ENCODE data around the gene SORBS2. TPM values are rescaled to one million over a fixed set of nuclear protein-coding genes. Genes with fewer than 3 reads are reported as not detected.

Gene SORBS2
- total RNA-seq, 1 experiment from 2014 or later, result 8.4 TPM

- Histone ChIP-seq H3K27me3 (ENCODE audit: control insufficient read depth, insufficient read depth, low read length) (no peaks in the 10 kb centered on the region), H3K27ac (ENCODE audit: low read length) (peak overlapping the region; percentile 70), H3K4me3 (ENCODE audit: low read depth in 2 of 2, low read length in 2 of 2) (peak overlapping the region; percentile 27 to 56), H3K4me1 (ENCODE audit: control insufficient read depth, insufficient read depth, low read length) (no peaks in the 10 kb centered on the region; the same call in 1 of the 2 replicates), H3K9me3 (ENCODE audit: control insufficient read depth, insufficient read depth, low read depth, low read length) (no peaks in the 10 kb centered on the region), H3K36me3 (ENCODE audit: control insufficient read depth, insufficient read depth, low read length) (no peaks in the 10 kb centered on the region)
- DNase-seq (ENCODE audit: low read depth, low spot score) (no peak), ATAC-seq (peak; percentile 64)
- ChIA-PET CTCF (no interaction called here), POLR2A (no interaction called here)
- BruUV-seq (replicated peaks), result no TSS peak
- TF ChIP-seq SIN3A (IDR thresholded peaks at IDR 0.05; ENCODE audit: borderline replicate concordance, insufficient read depth, low read depth, low read length) (no peak), POLR2AphosphoS5 (IDR thresholded peaks at IDR 0.05; ENCODE audit: low read depth, low read length) (no peak), REST (IDR thresholded peaks at IDR 0.05; ENCODE audit: insufficient read depth in 1 of 2, low read depth in 2 of 2, low read length in 1 of 2) (no peak), CTCF (IDR thresholded peaks at IDR 0.05) (no peak), TCF7L2 (IDR thresholded peaks at IDR 0.05; ENCODE audit: low read depth, low read length) (no peak)
- intact Hi-C loops (cut with micrococcal nuclease; ENCODE audit: unreplicated experiment), result no loop called here
- in situ Hi-C loops (cut with HindIII; ENCODE audit: low pct_unique_long_range_greater_than_20kb, low sequenced_read_pairs), result no loop called here
Measured at GRCh38 chr4:185810746-185811508, 1.1 kb downstream of the SORBS2 start.

DNA sequence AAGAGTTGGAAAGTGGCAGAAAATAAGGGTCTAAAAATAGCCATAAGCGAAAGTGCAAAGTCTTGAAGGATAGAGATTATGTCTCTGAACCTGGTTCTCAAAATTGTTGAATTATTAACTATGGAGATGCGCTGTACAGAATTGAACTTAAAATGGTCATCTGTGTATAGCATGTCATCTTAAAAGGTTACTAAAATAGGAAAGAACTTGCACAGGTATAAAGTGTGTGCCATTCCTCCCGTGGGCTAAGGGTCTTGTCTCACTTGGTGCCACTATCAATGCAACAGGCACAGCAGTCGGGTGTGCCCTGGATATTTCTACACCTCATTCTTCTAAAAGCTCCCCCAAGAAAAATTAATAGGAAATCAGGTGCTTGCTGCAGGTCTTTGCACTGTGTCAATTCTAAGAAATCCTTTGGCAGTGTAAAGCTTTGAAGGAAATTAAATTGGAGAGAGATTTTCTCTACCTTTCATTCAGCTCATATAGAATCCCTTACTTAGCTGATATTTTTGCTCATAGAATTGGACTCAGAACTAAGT lies 2.4 kb downstream of the SORBS2 start:
- no peak for TF ChIP-seq SIN3A (IDR thresholded peaks at IDR 0.05; ENCODE audit: borderline replicate concordance, insufficient read depth, low read depth, low read length)
- TF ChIP-seq TCF7L2 (IDR thresholded peaks at IDR 0.05; ENCODE audit: low read depth, low read length), result no peak
- no peak for TF ChIP-seq POLR2AphosphoS5 (IDR thresholded peaks at IDR 0.05; ENCODE audit: low read depth, low read length)
- TF ChIP-seq REST (IDR thresholded peaks at IDR 0.05; ENCODE audit: insufficient read depth in 1 of 2, low read depth in 2 of 2, low read length in 1 of 2), result no peak
- TF ChIP-seq CTCF (IDR thresholded peaks at IDR 0.05), result no peak
- CTCF ChIA-PET, result no interaction called here
- POLR2A ChIA-PET, result no interaction called here
- ATAC-seq, result no peak
- Histone ChIP-seq H3K4me1 (ENCODE audit: control insufficient read depth, insufficient read depth, low read length) (no peaks in the 10 kb centered on the region; the same call in 1 of the 2 replicates), H3K4me3 (ENCODE audit: low read depth in 2 of 2, low read length in 2 of 2) (no peak overlapping the region), H3K27me3 (ENCODE audit: control insufficient read depth, insufficient read depth, low read length) (no peaks in the 10 kb centered on the region), H3K9me3 (ENCODE audit: control insufficient read depth, insufficient read depth, low read depth, low read length) (no peaks in the 10 kb centered on the region), H3K36me3 (ENCODE audit: control insufficient read depth, insufficient read depth, low read length) (no peaks in the 10 kb centered on the region), H3K27ac (ENCODE audit: low read length) (no peak overlapping the region; the same call in 1 of the 2 replicates)
- intact Hi-C loops (cut with micrococcal nuclease; ENCODE audit: unreplicated experiment), result no loop called here
- DNase-seq (ENCODE audit: low read depth, low spot score), result no peak
- in situ Hi-C loops (cut with HindIII; ENCODE audit: low pct_unique_long_range_greater_than_20kb, low sequenced_read_pairs), result no loop called here
- no TSS peak for BruUV-seq (replicated peaks)
